Endothelial cell of umbilical vein (primary cell): Measurements from ENCODE around the gene DRC7. TPM values are rescaled to one million over a fixed set of nuclear protein-coding genes. Genes with fewer than 3 reads are reported as not detected.

Source experiments
- BruUV-seq: library from RNA; stranded (reverse); fragments of 400-500 nt; replicated peaks from 2 replicates; lab custom pipeline; 2021; lab: Mats Ljungman, UMichigan
- CTCF ChIA-PET: fragments of 300-600, 350-600 bp; sonication (Branson Sonifier 250); formaldehyde crosslinking; loops from one replicate; lab custom pipeline; 2021; ENCODE audit warnings: antibody characterized with exemption, inconsistent platforms; lab: Charles Lee
- POLR2A ChIA-PET: fragments of 300-600, 350-600 bp; sonication (Branson Sonifier 250); formaldehyde crosslinking; loops from one replicate; lab custom pipeline; 2021; ENCODE audit warnings: antibody characterized with exemption, inconsistent platforms; lab: Charles Lee
- DNase-seq: peaks from one replicate; pipeline ENCODE4 v3.0.0-alpha.2; 2011; ENCODE audit warnings: low read depth, low spot score
- FAIRE-seq: peaks from 2 replicates; lab custom pipeline; 2011; peaks lifted over from hg19 to GRCh38; lab: Jason Lieb, UNC
- H2AFZ ChIP-seq: 2 replicates; pipeline ENCODE4 v1.6.0; 2012; ENCODE audit warnings: low read depth, low read length, control low read depth, inconsistent platforms
- H3K27ac ChIP-seq: 2 replicates; pipeline ENCODE4 v1.5.1; 2011; ENCODE audit warnings: low read depth, mild to moderate bottlenecking, control low read depth, low read length, moderate library complexity; ENCODE audit not compliant: insufficient read depth
- H3K27me3 ChIP-seq, 2 experiments: 2 replicates each; pipeline versions ENCODE4 v1.6.0 to v1.6.1; 2011; ENCODE audit warnings: low read length in 2 of 2, mixed read lengths in 1 of 2; ENCODE audit not compliant: control insufficient read depth in 2 of 2, insufficient read depth in 2 of 2
- H3K36me3 ChIP-seq, 2 experiments: 2 replicates in 1 of 2; 3 replicates in 1 of 2; pipeline ENCODE4 v1.5.1; 2011; ENCODE audit warnings: low read length in 2 of 2, mild to moderate bottlenecking in 1 of 2, moderate library complexity in 1 of 2; ENCODE audit not compliant: control insufficient read depth in 2 of 2, insufficient read depth in 2 of 2; ENCODE audit errors: extremely low read depth in 1 of 2
- H3K4me1 ChIP-seq: 3 replicates; pipeline ENCODE4 v1.5.1; 2011; ENCODE audit warnings: mild to moderate bottlenecking, low read length; ENCODE audit not compliant: control insufficient read depth, insufficient read depth; ENCODE audit errors: extremely low read depth
- H3K4me2 ChIP-seq: 2 replicates; pipeline ENCODE4 v1.6.1; 2011; ENCODE audit warnings: low read length, control low read depth, mixed read lengths; ENCODE audit not compliant: insufficient read depth
- H3K4me3 ChIP-seq, 3 experiments: fragments of 200-600 bp in 1 of 3; sonication (generic), shearing (Covaris generic) in 1 of 3; replicated peaks in 1 of 3; 2 replicates each; pipeline ENCODE4 v1.5.1; 2011 to 2016; ENCODE audit warnings: control low read depth in 3 of 3, low read length in 3 of 3, mild to moderate bottlenecking in 2 of 3, inconsistent platforms in 1 of 3, low read depth in 1 of 3, moderate library complexity in 1 of 3; ENCODE audit not compliant: insufficient read depth in 1 of 3
- H3K79me2 ChIP-seq: 2 replicates; pipeline ENCODE4 v1.6.0; 2012; ENCODE audit warnings: low read length, inconsistent platforms; ENCODE audit not compliant: control insufficient read depth, insufficient read depth
- H3K9ac ChIP-seq: replicated peaks from 2 replicates; pipeline ENCODE3; 2011; ENCODE audit warnings: low read length, control low read depth; ENCODE audit not compliant: insufficient read depth; ENCODE audit errors: extremely low read depth
- H3K9me1 ChIP-seq: replicated peaks from 3 replicates; pipeline ENCODE4 v1.6.0; 2011; ENCODE audit warnings: mild to moderate bottlenecking, low read length; ENCODE audit not compliant: control insufficient read depth, insufficient read depth; ENCODE audit errors: extremely low read depth
- H3K9me3 ChIP-seq: replicated peaks from 2 replicates; pipeline ENCODE4 v1.5.1; 2012; ENCODE audit warnings: low read length, inconsistent platforms; ENCODE audit not compliant: control insufficient read depth, insufficient read depth
- H4K20me1 ChIP-seq: replicated peaks from 2 replicates; pipeline ENCODE3; 2011; ENCODE audit warnings: mild to moderate bottlenecking, low read length; ENCODE audit not compliant: control insufficient read depth, insufficient read depth; ENCODE audit errors: extremely low read depth
- FOS ChIP-seq: IDR thresholded peaks from 2 replicates; pipeline ENCODE4 v1.6.1; 2011; ENCODE audit warnings: mild to moderate bottlenecking, low read length, moderate library complexity, borderline replicate concordance; ENCODE audit not compliant: insufficient read depth
- GATA2 ChIP-seq: IDR thresholded peaks from 2 replicates; pipeline ENCODE4 v1.7.0; 2011; ENCODE audit warnings: low read depth, mild to moderate bottlenecking, moderate library complexity, mixed read lengths, low read length; ENCODE audit not compliant: insufficient read length, insufficient read depth
- JUN ChIP-seq: IDR thresholded peaks from 2 replicates; pipeline ENCODE4 v1.6.1; 2011; ENCODE audit warnings: borderline replicate concordance, low read depth; ENCODE audit not compliant: insufficient read length, insufficient read depth
- MYC ChIP-seq: IDR thresholded peaks from one replicate; pipeline ENCODE4 v1.6.1; 2011; ENCODE audit warnings: mild to moderate bottlenecking, low read depth, low read length
- POLR2A ChIP-seq: IDR thresholded peaks from 2 replicates; pipeline ENCODE4 v1.6.1; 2012; ENCODE audit warnings: low read depth, mild to moderate bottlenecking, control low read depth, low read length
- dilution Hi-C: fragments of 300-500 bp; cut with MboI; formaldehyde crosslinking; loops from one replicate; pipeline ENCODE4 v1.15.0; 2019; ENCODE audit warnings: low sequenced_read_pairs; ENCODE audit not compliant: extremely low pct_ligation_motif_present
- intact Hi-C: fragments of 100-400 bp; cut with micrococcal nuclease; formaldehyde crosslinking; loops from one replicate; pipeline ENCODE4 v1.10.0; 2022
- polyA plus RNA-seq, 4 experiments: library from polyadenylated mRNA; depleted of rRNA in 3 of 4; stranded (reverse) in 3 of 4; unstranded in 1 of 4; fragments of >200 nt; gene quantifications; 2 replicates each; pipeline versions ENCODE4 v1.2.1 to v1.2.3, GENCODE V29; 2011 to 2012; ENCODE audit warnings: missing spikeins in 1 of 4
- total RNA-seq: library from RNA; stranded (reverse); gene quantifications from 2 replicates; pipeline ENCODE4 v1.2.3, GENCODE V29; 2021
- TF ChIP-seq, protein P1 (sequence below): IDR thresholded peaks from 2 replicates; pipeline ENCODE4 v1.6.1; 2011; ENCODE audit not compliant: insufficient read depth, insufficient read length

The DRC7 gene
- total and polyA plus RNA-seq, 2 donors (not counting 3 experiments of a cell fraction or from before 2014, with no cell fraction given), result 0.13 to 0.77 TPM

DNA sequence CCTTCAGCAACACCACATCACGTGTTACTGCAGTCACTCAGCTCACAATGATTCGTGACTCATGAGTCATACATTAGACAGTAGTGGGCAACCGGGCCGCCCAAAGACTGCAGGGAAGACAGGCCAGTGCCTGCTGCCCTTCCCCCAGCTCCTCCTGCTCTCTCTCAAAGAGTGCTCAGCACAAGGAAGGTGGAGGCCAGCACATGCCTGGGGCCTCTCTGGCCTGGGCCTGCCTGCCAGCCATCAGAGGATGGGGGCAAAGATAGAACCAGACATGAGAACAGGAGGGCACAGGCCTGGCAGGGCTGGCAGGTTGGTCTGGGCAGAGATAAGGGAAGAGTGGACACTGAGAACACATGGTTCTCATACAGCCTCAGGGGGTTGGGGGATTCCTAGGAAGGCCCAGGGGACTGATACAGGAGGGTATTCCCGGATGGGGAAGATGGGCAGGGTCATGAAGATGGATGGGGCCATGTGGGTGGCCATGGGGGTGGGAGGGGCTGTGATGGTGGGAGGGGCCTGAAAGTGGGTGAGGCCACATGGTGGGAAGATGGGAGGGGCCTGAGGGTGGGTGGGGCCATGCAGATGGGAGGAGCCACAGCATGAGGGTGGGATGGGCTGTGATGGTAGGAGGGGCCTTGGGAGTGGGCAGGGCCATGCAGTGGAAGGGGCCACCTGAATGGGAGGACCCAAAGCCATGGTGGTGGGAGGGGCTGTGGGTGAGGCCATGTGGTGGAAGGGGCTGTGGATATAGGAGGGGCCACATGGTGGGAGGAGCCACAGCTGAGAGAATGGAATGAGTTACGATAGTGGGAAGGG, 69.9 kb downstream of the DRC7 start:
- no peak for TF ChIP-seq POLR2A
- peak; percentile 55 for TF ChIP-seq MYC
- TF ChIP-seq, protein P1, sequence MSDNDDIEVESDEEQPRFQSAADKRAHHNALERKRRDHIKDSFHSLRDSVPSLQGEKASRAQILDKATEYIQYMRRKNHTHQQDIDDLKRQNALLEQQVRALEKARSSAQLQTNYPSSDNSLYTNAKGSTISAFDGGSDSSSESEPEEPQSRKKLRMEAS, result peak; percentile 86
- no peak for TF ChIP-seq GATA2
- TF ChIP-seq JUN, result peak; percentile 76
- TF ChIP-seq FOS, result peak; percentile 65
- H3K27me3 ChIP-seq, result no peaks in the 10 kb centered on the region
- H4K20me1 ChIP-seq, result no peaks in the 10 kb centered on the region
- H3K9ac ChIP-seq, result no peak overlapping the region
- CTCF ChIA-PET, result interaction anchor here (0.5 to 1.4 kb wide), 8 partner anchors 9 to 188 kb away, joined by 3 to 7 read pairs (median 4); no protein-coding TSS in a partner anchor
- BruUV-seq, result no TSS peak
- intact Hi-C loops, result loop anchor here (1.0 kb wide), 1 partner anchor 36 kb away; no protein-coding TSS in a partner anchor
- peak; percentile 71 for DNase-seq
- peak overlapping the region; percentile 2 for H2AFZ ChIP-seq
- H3K4me1 ChIP-seq, result peaks cover 4% of the 10 kb centered on the region
- dilution Hi-C loops, result no loop called here
- peak; percentile 94 for FAIRE-seq
- no peak overlapping the region for H3K4me2 ChIP-seq
- H3K9me1 ChIP-seq, result no peaks in the 10 kb centered on the region
- peaks cover 0 to 28% of the 10 kb centered on the region in 2 experiments for H3K36me3 ChIP-seq
- no peak overlapping the region for H3K4me3 ChIP-seq
- H3K79me2 ChIP-seq, result no peaks in the 10 kb centered on the region
- H3K9me3 ChIP-seq, result no peaks in the 10 kb centered on the region
- peak overlapping the region; percentile 56 for H3K27ac ChIP-seq
- POLR2A ChIA-PET, result interaction anchor here (0.6 to 0.9 kb wide), 2 partner anchors 204 to 365 kb away, joined by 3 to 9 read pairs; partner anchors contain the start of gene CFAP20
